A673 (cell line): ENCODE data around the gene RNU6-9.

Experiments used
- EZH2 ChIP-seq: fragments of 200-600 bp; sonication (generic); IDR thresholded peaks from 2 replicates; pipeline ENCODE4 v1.6.1; 2017; ENCODE audit warnings: borderline replicate concordance, low read depth, mild to moderate bottlenecking, mixed read lengths, antibody characterized with exemption, low read length; ENCODE audit not compliant: poor library complexity, severe bottlenecking
- TF ChIP-seq, protein P1 (sequence below): fragments of 300-800, 200-600 bp; sonication (generic); conservative IDR thresholded peaks from 2 replicates; pipeline ENCODE4 v1.5.1; 2017; ENCODE audit warnings: low read depth, mild to moderate bottlenecking, antibody characterized with exemption, low read length, moderate library complexity, mixed read lengths

- TF ChIP-seq, protein P1, sequence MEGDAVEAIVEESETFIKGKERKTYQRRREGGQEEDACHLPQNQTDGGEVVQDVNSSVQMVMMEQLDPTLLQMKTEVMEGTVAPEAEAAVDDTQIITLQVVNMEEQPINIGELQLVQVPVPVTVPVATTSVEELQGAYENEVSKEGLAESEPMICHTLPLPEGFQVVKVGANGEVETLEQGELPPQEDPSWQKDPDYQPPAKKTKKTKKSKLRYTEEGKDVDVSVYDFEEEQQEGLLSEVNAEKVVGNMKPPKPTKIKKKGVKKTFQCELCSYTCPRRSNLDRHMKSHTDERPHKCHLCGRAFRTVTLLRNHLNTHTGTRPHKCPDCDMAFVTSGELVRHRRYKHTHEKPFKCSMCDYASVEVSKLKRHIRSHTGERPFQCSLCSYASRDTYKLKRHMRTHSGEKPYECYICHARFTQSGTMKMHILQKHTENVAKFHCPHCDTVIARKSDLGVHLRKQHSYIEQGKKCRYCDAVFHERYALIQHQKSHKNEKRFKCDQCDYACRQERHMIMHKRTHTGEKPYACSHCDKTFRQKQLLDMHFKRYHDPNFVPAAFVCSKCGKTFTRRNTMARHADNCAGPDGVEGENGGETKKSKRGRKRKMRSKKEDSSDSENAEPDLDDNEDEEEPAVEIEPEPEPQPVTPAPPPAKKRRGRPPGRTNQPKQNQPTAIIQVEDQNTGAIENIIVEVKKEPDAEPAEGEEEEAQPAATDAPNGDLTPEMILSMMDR: no peak
- no peak for TF ChIP-seq EZH2
These were observed 2.5 kb upstream of the RNU6-9 start for GRCh38 chr19:890831-891230.
